Measurements from ENCODE around the gene GGT1.

- no peak for TF ChIP-seq CTCF (conservative IDR thresholded peaks at IDR 0.05; ENCODE audit: low read depth in 2 of 2)
- no peak for TF ChIP-seq POLR2AphosphoS5 (IDR thresholded peaks at IDR 0.05; ENCODE audit: low read depth)
- no peak for TF ChIP-seq EZH2phosphoT487 (IDR thresholded peaks at IDR 0.05; ENCODE audit: unreplicated experiment)
Measured at GRCh38 chr22:24587948-24588347, 15.0 kb upstream of the GGT1 start.
